HepG2 (cell line): ENCODE results near the gene CCDC167. TPM values are rescaled to one million over a fixed set of nuclear protein-coding genes. Genes with fewer than 3 reads are reported as not detected.

Experiments used
- ATAC-seq: fragments of 200-7000 bp; cut with Tn5 transposase; 3 replicates; pipeline ENCODE4 v1.9.1; 2020; ENCODE audit warnings: mild to moderate bottlenecking, moderate library complexity
- BruUV-seq: library from RNA; stranded (reverse); fragments of 400-500 nt; replicated peaks from 2 replicates; lab custom pipeline; 2021; lab: Mats Ljungman, UMichigan
- CTCF ChIA-PET: fragments of 300-600 bp; formaldehyde crosslinking; extraction: SDS; loops from one replicate; lab custom pipeline; 2021; ENCODE audit warnings: low total read pairs, inconsistent platforms, low intra/inter-chr PET ratio; lab: Yijun Ruan, JAX
- POLR2A ChIA-PET: fragments of 350-600 bp; sonication (Branson Sonifier 250); formaldehyde crosslinking; loops from one replicate; lab custom pipeline; 2020; ENCODE audit warnings: antibody characterized with exemption, inconsistent platforms; lab: Yijun Ruan, JAX
- DNase-seq: peaks from one replicate; pipeline ENCODE4 v3.0.0-alpha.2; 2015; ENCODE audit warnings: low spot score
- FAIRE-seq: peaks from 3 replicates; lab custom pipeline; 2011; peaks lifted over from hg19 to GRCh38; lab: Jason Lieb, UNC
- H2AFZ ChIP-seq: one replicate; pipeline ENCODE4 v1.6.1; 2011; ENCODE audit warnings: low read length, inconsistent platforms
- H3K27ac ChIP-seq: fragments of 300-600 bp; 3 replicates; pipeline ENCODE4 v1.8.0; 2011; ENCODE audit warnings: mixed run types, mild to moderate bottlenecking, mixed read lengths, low read length, inconsistent platforms; ENCODE audit not compliant: insufficient read depth; ENCODE audit errors: extremely low read length
- H3K27me3 ChIP-seq, 2 experiments: fragments of 200-600 bp in 1 of 2; 2 replicates in 1 of 2; 3 replicates in 1 of 2; pipeline versions ENCODE4 v1.6.0 to v1.8.0; 2011; ENCODE audit warnings: low read length in 2 of 2, mild to moderate bottlenecking in 2 of 2, moderate library complexity in 2 of 2, inconsistent platforms in 1 of 2; ENCODE audit not compliant: insufficient read depth in 2 of 2, control insufficient read depth in 1 of 2
- H3K36me3 ChIP-seq, 2 experiments: fragments of 200-600 bp in 1 of 2; replicated peaks in 1 of 2; 2 replicates in 1 of 2; 3 replicates in 1 of 2; pipeline versions ENCODE4 v1.5.1 to v1.8.0; 2011; ENCODE audit warnings: low read length in 2 of 2, inconsistent platforms in 1 of 2; ENCODE audit not compliant: insufficient read depth in 2 of 2, control insufficient read depth in 1 of 2
- H3K4me1 ChIP-seq: 2 replicates; pipeline ENCODE4 v1.5.1; 2012; ENCODE audit warnings: low read length, inconsistent platforms; ENCODE audit not compliant: insufficient read depth
- H3K4me2 ChIP-seq: 2 replicates; pipeline ENCODE4 v1.6.0; 2011; ENCODE audit warnings: low read depth, low read length, inconsistent platforms
- H3K4me3 ChIP-seq, 3 experiments: fragments of 200-600 bp in 1 of 3; sonication (generic), shearing (Covaris generic) in 1 of 3; replicated peaks in 1 of 3; 2 replicates each; pipeline ENCODE4 v1.5.1; 2011 to 2016; ENCODE audit warnings: low read length in 3 of 3, inconsistent platforms in 2 of 3, low read depth in 2 of 3, mild to moderate bottlenecking in 2 of 3, control low read depth in 1 of 3, mixed read lengths in 1 of 3; ENCODE audit not compliant: insufficient read depth in 1 of 3
- H3K79me2 ChIP-seq: one replicate; pipeline ENCODE4 v1.6.1; 2011; ENCODE audit warnings: low read length, inconsistent platforms; ENCODE audit not compliant: insufficient read depth
- H3K9ac ChIP-seq: 2 replicates; pipeline ENCODE4 v1.6.0; 2011; ENCODE audit warnings: mild to moderate bottlenecking, low read depth, low read length, inconsistent platforms; ENCODE audit not compliant: insufficient read depth
- H3K9me3 ChIP-seq: 2 replicates; pipeline ENCODE4 v1.5.1; 2012; ENCODE audit warnings: mild to moderate bottlenecking, low read length
- H4K20me1 ChIP-seq: 2 replicates; pipeline ENCODE4 v1.6.0; 2011; ENCODE audit warnings: inconsistent platforms, mild to moderate bottlenecking, low read length, moderate library complexity; ENCODE audit not compliant: insufficient read depth
- DDIT3 ChIP-seq: sonication (generic); formaldehyde crosslinking; IDR thresholded peaks from 2 replicates; pipeline ENCODE4 v1.4.0; 2020; ENCODE audit warnings: mild to moderate bottlenecking, missing genetic modification reagents
- JARID2 ChIP-seq: sonication (generic); formaldehyde crosslinking; IDR thresholded peaks from 2 replicates; pipeline ENCODE4 v1.8.1; 2023; ENCODE audit warnings: missing genetic modification reagents, inconsistent platforms; ENCODE audit not compliant: insufficient replicate concordance
- MATR3 ChIP-seq: sonication (generic); formaldehyde crosslinking; IDR thresholded peaks from 2 replicates; pipeline ENCODE4 v1.4.0; 2020; ENCODE audit warnings: missing genetic modification reagents
- MEF2D ChIP-seq: sonication (generic); formaldehyde crosslinking; IDR thresholded peaks from 2 replicates; pipeline ENCODE4 v1.5.1; 2020; ENCODE audit warnings: mild to moderate bottlenecking, missing genetic modification reagents
- NFE2L2 ChIP-seq: fragments of 150-350 bp; IDR thresholded peaks from 2 replicates; pipeline ENCODE4 v1.6.1; 2014; ENCODE audit warnings: low read length
- PAXIP1 ChIP-seq: sonication (generic); formaldehyde crosslinking; conservative IDR thresholded peaks from 2 replicates; pipeline ENCODE4 v1.4.0; 2020; ENCODE audit warnings: mild to moderate bottlenecking, missing genetic modification reagents, moderate library complexity
- PITX1 ChIP-seq: sonication (generic); formaldehyde crosslinking; IDR thresholded peaks from 2 replicates; pipeline ENCODE4 v1.5.1; 2020; ENCODE audit warnings: mild to moderate bottlenecking, missing genetic modification reagents
- SALL2 ChIP-seq: sonication (generic); formaldehyde crosslinking; IDR thresholded peaks from 2 replicates; pipeline ENCODE4 v1.8.1; 2023; ENCODE audit warnings: mild to moderate bottlenecking, missing genetic modification reagents, inconsistent platforms
- SATB2 ChIP-seq: sonication (generic); formaldehyde crosslinking; IDR thresholded peaks from 2 replicates; pipeline ENCODE4 v1.5.0; 2020; ENCODE audit warnings: missing genetic modification reagents
- SRSF1 ChIP-seq: fragments of 200-400 bp; formaldehyde crosslinking; optimal IDR thresholded peaks from 2 replicates; pipeline ENCODE3; 2017; ENCODE audit warnings: mild to moderate bottlenecking, low read depth, low read length, moderate library complexity
- TEAD2 ChIP-seq: sonication (generic); formaldehyde crosslinking; IDR thresholded peaks from 2 replicates; pipeline ENCODE4 v1.9.0; 2021; ENCODE audit warnings: missing genetic modification reagents
- TFAP4 ChIP-seq: sonication (generic); IDR thresholded peaks from 2 replicates; pipeline ENCODE4 v1.6.1; 2016; ENCODE audit warnings: low read depth, borderline replicate concordance
- TFE3 ChIP-seq: IDR thresholded peaks from 2 replicates; pipeline ENCODE4 v1.6.1; 2016
- ZNF44 ChIP-seq: sonication (generic); formaldehyde crosslinking; IDR thresholded peaks from 2 replicates; pipeline ENCODE4 v1.5.1; 2020; ENCODE audit warnings: mild to moderate bottlenecking, missing genetic modification reagents
- ZNF460 ChIP-seq: sonication (generic); formaldehyde crosslinking; IDR thresholded peaks from 2 replicates; pipeline ENCODE4 v1.5.1; 2020; ENCODE audit warnings: missing genetic modification reagents, mild to moderate bottlenecking, borderline replicate concordance
- ZNF484 ChIP-seq: sonication (generic); formaldehyde crosslinking; IDR thresholded peaks from 2 replicates; pipeline ENCODE4 v1.5.1; 2020; ENCODE audit warnings: mild to moderate bottlenecking, low read depth, missing genetic modification reagents, borderline replicate concordance
- ZNF550 ChIP-seq: sonication (generic); formaldehyde crosslinking; IDR thresholded peaks from 2 replicates; pipeline ENCODE4 v1.4.0; 2020; ENCODE audit warnings: mild to moderate bottlenecking, missing genetic modification reagents, borderline replicate concordance
- WGBS: methylation state at CpG from one replicate; pipeline ENCODE4 v1.1.6; 2017; ENCODE audit warnings: low lambda C conversion rate; 5-methylcytosine and 5-hydroxymethylcytosine counted together
- in situ Hi-C: cut with HindIII; loops from 2 replicates; pipeline ENCODE4 v1.10.0; 2017; ENCODE audit warnings: low pct_unique_long_range_greater_than_20kb; ENCODE audit not compliant: extremely low pct_ligation_motif_present
- intact Hi-C: fragments of 100-400 bp; cut with micrococcal nuclease; formaldehyde crosslinking; loops from one replicate; pipeline ENCODE4 v1.10.0; 2022; ENCODE audit not compliant: unreplicated experiment
- polyA plus RNA-seq, 8 experiments: library from polyadenylated mRNA; depleted of rRNA in 3 of 8; stranded (reverse) in 7 of 8; unstranded in 1 of 8; fragments of >200 nt; fragmentation: Illumina TruSeq in 4 of 8; extraction: Trizol in 4 of 8; gene quantifications; 2 replicates each; pipeline versions ENCODE4 v1.2.1 to v1.2.3, GENCODE V29; 2011 to 2016; ENCODE audit warnings: low read depth in 4 of 8, missing spikeins in 1 of 8, mixed read lengths in 1 of 8; ENCODE audit not compliant: insufficient read depth in 1 of 8
- total RNA-seq, 5 experiments: library from RNA; depleted of rRNA; stranded (reverse); fragments of >200 nt; fragmentation: Illumina TruSeq; extraction: Trizol; gene quantifications; 2 replicates each; pipeline ENCODE4 v1.2.3, GENCODE V29; 2016; ENCODE audit warnings: low read depth in 1 of 5

CCDC167 gene
- total and polyA plus RNA-seq, 2 of the 13 experiments (the other 11 are each of a cell fraction or from before 2014, with no cell fraction given): 48.4 to 66.8 TPM

GRCh38 chr6:37435373-37435772 is 64.3 kb downstream of the CCDC167 start (continued):
- TF ChIP-seq DDIT3: no peak
- TF ChIP-seq ZNF44 (CRISPR knock-in tag): no peak
- TF ChIP-seq ZNF484 (CRISPR knock-in tag): no peak

- H3K9ac ChIP-seq: peak overlapping the region; percentile 86
- ATAC-seq (peak; percentile 68), FAIRE-seq (no peak), DNase-seq (peak; percentile 16)
- H4K20me1 ChIP-seq: no peaks in the 10 kb centered on the region
- intact Hi-C loops: loop anchor here (2.0 to 5.0 kb wide), 2 partner anchors 65 to 106 kb away; no protein-coding TSS in a partner anchor
- H3K36me3 ChIP-seq: peaks cover 10 to 29% of the 10 kb centered on the region in 2 experiments
- no peaks in the 10 kb centered on the region; a peak in 1 of 5 replicates for H3K27me3 ChIP-seq
- CTCF ChIA-PET: no interaction called here
- in situ Hi-C loops: no loop called here
- H3K27ac ChIP-seq: peak overlapping the region; percentile 67
- H3K4me2 ChIP-seq: peak overlapping the region; percentile 88
- 4% methylated on average over 11 of the region's 13 CpGs for WGBS
- H2AFZ ChIP-seq: no peak overlapping the region
- TSS peak; percentile 64 for BruUV-seq
- H3K4me3 ChIP-seq: peak overlapping the region; percentile 87 to 98 (median 90)
- POLR2A ChIA-PET: interaction anchor here (1.3 kb wide), 2 partner anchors 21 to 67 kb away, joined by 3 read pairs; no protein-coding TSS in a partner anchor
- H3K9me3 ChIP-seq: no peaks in the 10 kb centered on the region
- peaks cover 23% of the 10 kb centered on the region for H3K4me1 ChIP-seq
- peaks cover 22% of the 10 kb centered on the region for H3K79me2 ChIP-seq
- TF ChIP-seq PAXIP1 (CRISPR knock-in tag) (no peak), MEF2D (peak; percentile 39; the same call in 1 of the 2 replicates), TFAP4 (peak; percentile 33; the same call in 1 of the 2 replicates), ZNF460 (CRISPR knock-in tag) (no peak), SALL2 (CRISPR knock-in tag) (no peak), TFE3 (CRISPR knock-in tag) (no peak), SATB2 (no peak), ZNF550 (0 out of 2 replicates have a peak, but pooled peaks have one; percentile 83), NFE2L2 (no peak), MATR3 (CRISPR knock-in tag) (no peak), JARID2 (CRISPR knock-in tag) (no peak), PITX1 (CRISPR knock-in tag) (no peak), SRSF1 (no peak), TEAD2 (CRISPR knock-in tag) (no peak)
Observed at GRCh38 chr6:37433657-37434271, 65.9 kb downstream of the CCDC167 start.
